ENCODE data around the gene ATP6V1C2.

DNA sequence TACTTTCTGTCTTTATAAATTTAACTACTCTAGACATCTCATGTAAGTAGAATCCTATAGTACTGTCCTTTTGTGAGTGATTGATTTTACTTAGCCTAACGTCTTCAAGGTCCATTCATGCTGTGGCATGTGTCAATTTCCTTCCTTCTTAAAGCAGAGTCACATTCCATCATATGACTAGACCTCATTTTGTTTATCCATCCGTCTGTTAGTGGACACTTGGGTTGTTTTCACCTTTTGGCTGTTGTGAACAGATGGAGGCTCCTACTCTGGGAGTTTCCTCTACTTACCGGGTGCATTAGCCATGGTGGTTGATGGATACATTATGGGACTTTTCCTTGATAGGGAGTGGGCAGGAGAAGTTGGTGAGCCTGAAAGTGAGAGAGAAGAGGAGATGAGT, 97.6 kb downstream of the ATP6V1C2 start:
- TF ChIP-seq, protein P1, sequence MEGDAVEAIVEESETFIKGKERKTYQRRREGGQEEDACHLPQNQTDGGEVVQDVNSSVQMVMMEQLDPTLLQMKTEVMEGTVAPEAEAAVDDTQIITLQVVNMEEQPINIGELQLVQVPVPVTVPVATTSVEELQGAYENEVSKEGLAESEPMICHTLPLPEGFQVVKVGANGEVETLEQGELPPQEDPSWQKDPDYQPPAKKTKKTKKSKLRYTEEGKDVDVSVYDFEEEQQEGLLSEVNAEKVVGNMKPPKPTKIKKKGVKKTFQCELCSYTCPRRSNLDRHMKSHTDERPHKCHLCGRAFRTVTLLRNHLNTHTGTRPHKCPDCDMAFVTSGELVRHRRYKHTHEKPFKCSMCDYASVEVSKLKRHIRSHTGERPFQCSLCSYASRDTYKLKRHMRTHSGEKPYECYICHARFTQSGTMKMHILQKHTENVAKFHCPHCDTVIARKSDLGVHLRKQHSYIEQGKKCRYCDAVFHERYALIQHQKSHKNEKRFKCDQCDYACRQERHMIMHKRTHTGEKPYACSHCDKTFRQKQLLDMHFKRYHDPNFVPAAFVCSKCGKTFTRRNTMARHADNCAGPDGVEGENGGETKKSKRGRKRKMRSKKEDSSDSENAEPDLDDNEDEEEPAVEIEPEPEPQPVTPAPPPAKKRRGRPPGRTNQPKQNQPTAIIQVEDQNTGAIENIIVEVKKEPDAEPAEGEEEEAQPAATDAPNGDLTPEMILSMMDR (IDR thresholded peaks at IDR 0.05) = no peak
- no peak for TF ChIP-seq POLR2A (IDR thresholded peaks at IDR 0.05)

Measured in lower leg skin (tissue), 3 donors.